ENCODE results near the gene TDRD10. TPM values are rescaled to one million over a fixed set of nuclear protein-coding genes. Genes with fewer than 3 reads are reported as not detected.

Gene TDRD10
- total and polyA plus RNA-seq, 2 experiments from 2014 or later: 0.29 TPM; not detected in 1

GRCh38 chr1:154512760-154513159 lies 10.7 kb downstream of the TDRD10 start (continued):
- TF ChIP-seq ZNF462 (CRISPR knock-in tag; IDR thresholded peaks at IDR 0.05) (no peak), ZNF331 (CRISPR knock-in tag; IDR thresholded peaks at IDR 0.05; ENCODE audit: low read depth) (no peak), JUNB (IDR thresholded peaks at IDR 0.05; ENCODE audit: unreplicated experiment) (no peak), ZNF114 (CRISPR knock-in tag; IDR thresholded peaks at IDR 0.05) (no peak), CREB1 (CRISPR knock-in tag; IDR thresholded peaks at IDR 0.05; ENCODE audit: low read depth) (no peak), ETS1 (IDR thresholded peaks at IDR 0.05) (no peak)

- Histone ChIP-seq H3K79me2 (replicated peaks; ENCODE audit: insufficient read depth) (no peaks in the 10 kb centered on the region), H3F3A (replicated peaks; ENCODE audit: low read depth) (no peaks in the 10 kb centered on the region), H3K27ac (ENCODE audit: low read depth) (no peak overlapping the region), H3K4me2 (no peak overlapping the region), H3K36me3 (ENCODE audit: insufficient read depth) (no peaks in the 10 kb centered on the region), H3K4me3 (no peak overlapping the region), H2AFZ (no peak overlapping the region), H3K27me3 (ENCODE audit: insufficient read depth) (no peaks in the 10 kb centered on the region), H3K9me2 (ENCODE audit: insufficient read depth) (no peaks in the 10 kb centered on the region), H4K20me1 (replicated peaks; ENCODE audit: insufficient read depth) (no peaks in the 10 kb centered on the region), H3K4me1 (ENCODE audit: insufficient read depth) (no peaks in the 10 kb centered on the region)
- DNase-seq (ENCODE audit: low spot score): no peak
- Mint-ChIP-seq H3K4me1 (no peaks in the 10 kb centered on the region), H3K9me3 (no peaks in the 10 kb centered on the region; the same call in 2 of the 3 replicates), H3K27me3 (ENCODE audit: insufficient read depth, low read depth, poor library complexity) (peaks cover 8% of the 10 kb centered on the region), H3K4me3 (no peak overlapping the region), H3K36me3 (ENCODE audit: low read depth) (no peaks in the 10 kb centered on the region), H3K27ac (no peak overlapping the region)
- ATAC-seq: no peak
- TF ChIP-seq STAT1 (IDR thresholded peaks at IDR 0.05; ENCODE audit: unreplicated experiment): no peak
- no peak for TF ChIP-seq ZNF462 (CRISPR knock-in tag; IDR thresholded peaks at IDR 0.05)
- TF ChIP-seq NANOG (IDR thresholded peaks at IDR 0.05; ENCODE audit: borderline replicate concordance): no peak
- TF ChIP-seq EZH2 (IDR thresholded peaks at IDR 0.05; ENCODE audit: low read depth, unreplicated experiment): no peak
Observed at GRCh38 chr1:154514066-154514553, 12.1 kb downstream of the TDRD10 start.

Data from GM23338 (cell line).